HepG2 (cell line): ENCODE measurements around the gene MICOS13.

Experiments used
- ATF3 ChIP-seq: sonication (generic); formaldehyde crosslinking; IDR thresholded peaks from 2 replicates; pipeline ENCODE4 v1.4.0; 2020; ENCODE audit warnings: missing genetic modification reagents
- CBX5 ChIP-seq: sonication (generic); formaldehyde crosslinking; IDR thresholded peaks from 2 replicates; pipeline ENCODE4 v1.4.0; 2020; ENCODE audit warnings: missing genetic modification reagents, borderline replicate concordance
- CTCF ChIP-seq: sonication (generic); formaldehyde crosslinking; IDR thresholded peaks from 2 replicates; pipeline ENCODE4 v1.5.0; 2020; ENCODE audit warnings: mild to moderate bottlenecking, missing genetic modification reagents, moderate library complexity
- GABPA ChIP-seq, 2 experiments: IDR thresholded peaks; 2 replicates each; pipeline ENCODE4 v1.6.1; 2011 to 2016; ENCODE audit warnings: low read depth in 2 of 2, low read length in 1 of 2, missing biosample characterization in 1 of 2, missing genetic modification characterization in 1 of 2
- KDM2A ChIP-seq: sonication (generic); formaldehyde crosslinking; IDR thresholded peaks from 2 replicates; pipeline ENCODE4 v1.4.0; 2020; ENCODE audit warnings: low read depth, missing genetic modification reagents, borderline replicate concordance
- MAFF ChIP-seq: IDR thresholded peaks from 2 replicates; pipeline ENCODE4 v1.6.1; 2011; ENCODE audit warnings: low read depth, low read length, improper control_type of control experiment
- NONO ChIP-seq, 2 experiments: fragments of 450-650 bp in 1 of 2; sonication (generic) in 1 of 2; formaldehyde crosslinking in 1 of 2; IDR thresholded peaks in 1 of 2; conservative IDR thresholded peaks in 1 of 2; 2 replicates each; pipeline versions ENCODE4 v1.6.1 to v1.8.0; 2017 to 2022; ENCODE audit warnings: mild to moderate bottlenecking in 1 of 2, missing genetic modification reagents in 1 of 2, moderate library complexity in 1 of 2
- POLR2A ChIP-seq, 2 experiments: IDR thresholded peaks; 2 replicates each; pipeline ENCODE4 v1.6.1; 2011; ENCODE audit warnings: low read depth in 2 of 2, low read length in 2 of 2, mild to moderate bottlenecking in 1 of 2, moderate library complexity in 1 of 2; ENCODE audit not compliant: insufficient read depth in 1 of 2
- RBFOX2 ChIP-seq: fragments of 200-400 bp; formaldehyde crosslinking; IDR thresholded peaks from 2 replicates; pipeline ENCODE4 v1.6.1; 2017; ENCODE audit warnings: low read depth, mild to moderate bottlenecking, low read length
- RFX3 ChIP-seq: IDR thresholded peaks from 2 replicates; pipeline ENCODE4 v1.6.1; 2016; ENCODE audit warnings: missing biosample characterization, missing genetic modification reagents
- SKI ChIP-seq: fragments of 450-650 bp; IDR thresholded peaks from one replicate; pipeline ENCODE4 v1.6.1; 2018; ENCODE audit warnings: mild to moderate bottlenecking; ENCODE audit not compliant: partially characterized antibody
- SKIL ChIP-seq: sonication (generic); formaldehyde crosslinking; IDR thresholded peaks from 2 replicates; pipeline ENCODE4 v1.8.0; 2022; ENCODE audit warnings: missing genetic modification reagents, mild to moderate bottlenecking, moderate library complexity, borderline replicate concordance
- ZNF792 ChIP-seq: IDR thresholded peaks from 2 replicates; pipeline ENCODE4 v1.6.1; 2016
- ZSCAN12 ChIP-seq: sonication (generic); formaldehyde crosslinking; IDR thresholded peaks from 2 replicates; pipeline ENCODE4 v1.9.0; 2021; ENCODE audit warnings: mild to moderate bottlenecking, missing genetic modification reagents

- TF ChIP-seq ATF3 (CRISPR knock-in tag) (no peak), RBFOX2 (no peak), SKIL (no peak), RFX3 (no peak), MAFF (no peak), KDM2A (CRISPR knock-in tag) (no peak), CBX5 (no peak), GABPA (IDR thresholded peaks at IDR 0.05; ENCODE audit: low read depth, low read length) (no peak), GABPA (CRISPR knock-in tag; IDR thresholded peaks at IDR 0.05; ENCODE audit: low read depth) (no peak), ZNF792 (CRISPR knock-in tag) (no peak), NONO (IDR thresholded peaks at IDR 0.05) (no peak), NONO (CRISPR knock-in tag; conservative IDR thresholded peaks at IDR 0.05) (no peak), POLR2A (IDR thresholded peaks at IDR 0.05; ENCODE audit: insufficient read depth in 1 of 2, low read depth in 2 of 2, low read length in 2 of 2) (no peak), ZSCAN12 (CRISPR knock-in tag) (no peak), CTCF (CRISPR knock-in tag) (no peak), SKI (no peak)
These were observed 37.8 kb upstream of the MICOS13 start for GRCh38 chr19:5718037-5718578.
